Activated T-cell treated with anti-CD3 and anti-CD28 coated beads, Interleukin-2, amount 50 U/mL, for 72 hours (primary cell): Measurements from ENCODE around the gene SLC23A1. TPM values are rescaled to one million over a fixed set of nuclear protein-coding genes. Genes with fewer than 3 reads are reported as not detected.
"Not testable (repeated sequence)": the region's sequence is repeated elsewhere in the genome, so short reads cannot be mapped to it uniquely, and the experiment has no call there.

ENCODE experiments used
- ATAC-seq, 2 donors: fragments of 150-1000 bp; cut with Tn5 transposase; replicated peaks in 1 of 2; 2 replicates each; pipeline ENCODE4 v1.10.0; 2021; ENCODE audit warnings: moderate library complexity in 2 of 2, mild to moderate bottlenecking in 1 of 2
- DNase-seq, 2 donors: peaks; one replicate each; pipeline ENCODE4 v3.0.0; 2021 to 2022; ENCODE audit warnings: mixed read lengths in 1 of 2
- H3K27ac Mint-ChIP-seq: one replicate; pipeline ENCODE4 v1.8.0; 2022; ENCODE audit warnings: mild to moderate bottlenecking, moderate library complexity, mixed read lengths
- H3K27me3 Mint-ChIP-seq: one replicate; pipeline ENCODE4 v1.8.0; 2022; ENCODE audit warnings: low read depth, mixed read lengths
- H3K36me3 Mint-ChIP-seq, 2 donors: one replicate each; pipeline ENCODE4 v1.8.0; 2022; ENCODE audit warnings: mixed read lengths in 2 of 2, mild to moderate bottlenecking in 1 of 2; ENCODE audit not compliant: insufficient read depth in 2 of 2
- H3K4me1 Mint-ChIP-seq: one replicate; pipeline ENCODE4 v1.8.0; 2022; ENCODE audit warnings: low read depth, mixed read lengths
- H3K4me3 Mint-ChIP-seq, 2 donors: one replicate each; pipeline ENCODE4 v1.8.0; 2022; ENCODE audit warnings: mild to moderate bottlenecking in 2 of 2, mixed read lengths in 2 of 2, moderate library complexity in 2 of 2
- H3K9me3 Mint-ChIP-seq, 2 donors: one replicate each; pipeline ENCODE4 v1.8.0; 2022; ENCODE audit warnings: mixed read lengths in 2 of 2
- total RNA-seq, 2 donors: library from RNA; stranded (reverse); gene quantifications; one replicate each; pipeline ENCODE4 v1.2.3, GENCODE V29; 2022

Gene SLC23A1
- total RNA-seq, 2 donors from 2014 or later, result 1.9 to 2.8 TPM

- H3K36me3 Mint-ChIP-seq, result peaks cover 6 to 18% of the 10 kb centered on the region in 2 donors
- H3K27me3 Mint-ChIP-seq, result no peaks in the 10 kb centered on the region
- peaks cover 26% of the 10 kb centered on the region for H3K4me1 Mint-ChIP-seq
- ATAC-seq (peak; percentile 51 to 53), DNase-seq (no peak)
- H3K27ac Mint-ChIP-seq, result peak overlapping the region; percentile 75
- H3K9me3 Mint-ChIP-seq, result no peaks in the 10 kb centered on the region
- H3K4me3 Mint-ChIP-seq, result no peak overlapping the region
Observed at GRCh38 chr5:139363937-139364336, 19.2 kb downstream of the SLC23A1 start.

DNA sequence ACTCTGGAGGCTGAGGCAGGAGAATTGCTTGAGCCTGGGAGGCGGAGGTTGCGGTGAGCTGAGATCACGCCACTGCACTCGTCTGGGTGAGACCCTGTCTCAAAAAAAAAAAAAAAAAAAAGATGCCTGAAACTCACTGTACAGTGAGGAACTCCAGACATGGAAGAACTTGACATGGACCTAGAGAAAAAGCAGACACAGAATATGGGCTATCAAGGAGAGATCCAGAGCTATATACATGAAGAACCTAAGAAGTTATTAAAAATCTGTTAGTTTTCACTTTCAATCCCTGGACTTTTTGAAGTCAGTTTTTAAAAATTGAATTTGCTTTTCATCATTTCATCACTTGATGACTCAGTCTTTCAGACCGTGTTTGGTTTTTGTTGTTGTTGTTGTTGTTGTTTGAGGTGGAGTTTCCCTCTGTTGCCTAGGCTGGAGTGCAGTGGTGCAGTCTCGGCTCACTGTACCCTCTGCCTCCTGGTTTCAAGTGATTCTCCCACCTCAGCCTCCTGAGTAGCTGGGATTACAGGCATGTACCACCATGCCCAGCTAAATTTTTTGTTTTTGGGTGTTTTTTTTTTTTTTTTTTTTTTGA, 21.2 kb downstream of the SLC23A1 start:
- H3K27ac Mint-ChIP-seq, result peak overlapping the region; percentile 68
- H3K27me3 Mint-ChIP-seq, result no peaks in the 10 kb centered on the region
- no peak for DNase-seq
- H3K4me1 Mint-ChIP-seq, result peaks cover 26% of the 10 kb centered on the region
- H3K4me3 Mint-ChIP-seq, result no peak overlapping the region
- peak in 1 of 2 donors; percentile 77 for ATAC-seq
- peaks cover 8 to 15% of the 10 kb centered on the region in 2 donors for H3K36me3 Mint-ChIP-seq
- no peaks in the 10 kb centered on the region for H3K9me3 Mint-ChIP-seq

DNA sequence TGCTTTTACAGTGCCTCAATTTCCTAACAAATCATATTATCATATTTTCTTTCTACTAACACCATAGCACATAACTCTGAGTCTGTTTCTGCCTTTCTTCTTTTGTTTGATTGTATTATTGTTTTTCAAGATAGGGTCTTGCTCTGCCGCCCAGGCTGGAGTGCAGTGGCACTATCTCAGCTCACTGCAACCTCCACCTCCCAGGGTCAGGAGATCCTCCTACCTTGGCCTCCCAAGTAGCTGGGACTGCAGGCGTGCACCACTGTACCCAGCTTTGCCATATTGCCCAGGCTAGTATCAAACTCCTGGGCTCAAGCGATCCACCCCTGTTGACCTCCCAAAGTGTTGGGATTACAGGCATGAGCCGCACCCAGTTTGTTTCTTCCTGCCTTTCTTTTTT, 22.7 kb downstream of the SLC23A1 start:
- Mint-ChIP-seq H3K36me3 (peaks cover 8 to 17% of the 10 kb centered on the region in 2 donors), H3K4me1 (peaks cover 26% of the 10 kb centered on the region), H3K4me3 (no peak overlapping the region), H3K9me3 (no peaks in the 10 kb centered on the region), H3K27ac (peak overlapping the region; percentile 48), H3K27me3 (no peaks in the 10 kb centered on the region)
- no peak for DNase-seq
- ATAC-seq, result no peak

GRCh38 chr5:139358064-139358463, 25.0 kb downstream of the SLC23A1 start:
- ATAC-seq (no peak), DNase-seq (no peak)
- Mint-ChIP-seq H3K27me3 (no peaks in the 10 kb centered on the region), H3K27ac (no peak overlapping the region), H3K4me1 (peaks cover 18% of the 10 kb centered on the region), H3K4me3 (no peak overlapping the region), H3K36me3 (peaks cover 7 to 9% of the 10 kb centered on the region in 2 donors), H3K9me3 (peaks cover 0 to 2% of the 10 kb centered on the region in 2 donors)

DNA sequence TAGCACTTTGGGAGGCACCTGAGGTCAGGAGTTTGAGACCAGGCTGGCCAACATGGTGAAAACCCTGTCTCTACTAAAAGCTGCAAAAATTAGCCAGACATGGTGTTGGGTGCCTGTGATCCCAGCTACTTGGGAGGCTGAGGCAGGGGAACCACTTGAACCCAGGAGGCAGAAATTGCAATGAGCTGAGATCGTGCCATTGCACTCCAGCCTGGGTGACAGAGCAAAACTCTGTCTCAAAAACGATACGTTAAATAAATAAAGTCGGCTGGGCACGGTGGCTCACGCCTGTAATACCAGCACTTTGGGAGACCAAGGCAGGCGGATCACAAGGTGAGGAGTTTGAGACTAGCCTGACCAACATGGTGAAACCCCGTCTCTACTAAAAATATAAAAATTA, 27.2 kb downstream of the SLC23A1 start:
- H3K4me3 Mint-ChIP-seq, H3K27me3 Mint-ChIP-seq, H3K27ac Mint-ChIP-seq, H3K36me3 Mint-ChIP-seq, H3K9me3 Mint-ChIP-seq, DNase-seq, ATAC-seq: not testable (repeated sequence)
- peaks cover 11% of the 10 kb centered on the region for H3K4me1 Mint-ChIP-seq

- ATAC-seq, result no peak
- H3K4me1 Mint-ChIP-seq, result peaks cover 17% of the 10 kb centered on the region
- peaks cover 0 to 2% of the 10 kb centered on the region in 2 donors for H3K9me3 Mint-ChIP-seq
- peaks cover 7 to 9% of the 10 kb centered on the region in 2 donors for H3K36me3 Mint-ChIP-seq
- DNase-seq, result no peak
- H3K27ac Mint-ChIP-seq, result no peak overlapping the region
- H3K27me3 Mint-ChIP-seq, result no peaks in the 10 kb centered on the region
- H3K4me3 Mint-ChIP-seq, result no peak overlapping the region
Observed at GRCh38 chr5:139354186-139354585, 28.9 kb downstream of the SLC23A1 start.

- Mint-ChIP-seq H3K4me1 (peaks cover 60% of the 10 kb centered on the region), H3K36me3 (peaks cover 2 to 17% of the 10 kb centered on the region in 2 donors)
- ATAC-seq, H3K4me3 Mint-ChIP-seq, DNase-seq, H3K9me3 Mint-ChIP-seq, H3K27ac Mint-ChIP-seq, H3K27me3 Mint-ChIP-seq: not testable (repeated sequence)
Observed at GRCh38 chr5:139347863-139348262, 35.2 kb downstream of the SLC23A1 start.

- Mint-ChIP-seq H3K36me3 (peaks cover 3 to 17% of the 10 kb centered on the region in 2 donors), H3K4me1 (peaks cover 72% of the 10 kb centered on the region)
- not testable (repeated sequence) for H3K27me3 Mint-ChIP-seq, H3K4me3 Mint-ChIP-seq, DNase-seq, H3K27ac Mint-ChIP-seq, ATAC-seq, H3K9me3 Mint-ChIP-seq
Observed at GRCh38 chr5:139345442-139345841, 37.7 kb downstream of the SLC23A1 start.

DNA sequence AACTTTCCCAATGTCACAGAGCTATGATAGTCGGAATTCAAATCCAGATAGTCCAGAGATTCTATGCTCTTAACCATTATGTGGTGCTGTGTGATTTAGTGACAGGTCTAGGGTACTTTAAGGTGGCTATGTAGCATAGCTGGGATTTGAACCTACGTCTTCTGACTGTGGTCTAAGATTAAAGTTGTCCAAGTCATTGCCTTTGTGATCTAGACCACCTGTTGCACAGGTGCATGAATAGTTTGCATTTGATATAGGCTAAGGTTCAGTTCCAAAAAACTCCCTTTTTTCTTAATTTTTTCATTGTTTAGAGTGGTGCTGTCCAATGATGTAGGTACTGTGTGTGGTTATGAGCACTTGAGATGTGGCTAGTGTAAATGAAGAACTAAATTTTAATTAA, 38.9 kb downstream of the SLC23A1 start:
- Mint-ChIP-seq H3K4me1 (peaks cover 67% of the 10 kb centered on the region), H3K36me3 (peaks cover 3 to 17% of the 10 kb centered on the region in 2 donors), H3K27ac (peak overlapping the region; percentile 71), H3K4me3 (peak overlapping the region; percentile 51 to 96), H3K27me3 (no peaks in the 10 kb centered on the region), H3K9me3 (no peaks in the 10 kb centered on the region)
- DNase-seq (no peak), ATAC-seq (no peak)

- DNase-seq, result no peak
- Mint-ChIP-seq H3K27ac (peak overlapping the region; percentile 75), H3K9me3 (no peaks in the 10 kb centered on the region), H3K36me3 (peaks cover 3 to 14% of the 10 kb centered on the region in 2 donors), H3K27me3 (no peaks in the 10 kb centered on the region), H3K4me1 (peaks cover 60% of the 10 kb centered on the region), H3K4me3 (peak overlapping the region; percentile 85 to 96)
- no peak for ATAC-seq
Observed at GRCh38 chr5:139343476-139343875, 39.6 kb downstream of the SLC23A1 start.

DNA sequence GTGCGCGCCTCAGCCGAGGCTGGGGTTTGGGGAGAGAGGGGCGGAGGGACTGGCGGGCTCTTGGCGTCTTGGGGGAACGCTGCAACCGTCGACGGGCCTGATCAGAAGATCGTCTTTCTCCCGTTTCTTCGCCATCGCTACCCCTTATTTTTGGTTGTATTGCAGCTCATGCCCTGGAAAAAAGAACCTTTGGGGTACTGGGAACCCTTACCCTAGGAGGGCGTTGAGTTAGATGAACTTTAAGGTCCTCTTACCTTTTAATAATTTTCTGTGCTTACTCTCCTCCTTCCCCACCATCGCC, 40.7 kb downstream of the SLC23A1 start:
- Mint-ChIP-seq H3K4me3 (peak overlapping the region; percentile 85 to 96), H3K27ac (peak overlapping the region; percentile 75), H3K27me3 (no peaks in the 10 kb centered on the region), H3K9me3 (no peaks in the 10 kb centered on the region), H3K4me1 (peaks cover 59% of the 10 kb centered on the region), H3K36me3 (peaks cover 3 to 14% of the 10 kb centered on the region in 2 donors)
- no peak for ATAC-seq
- DNase-seq, result peak in 1 of 2 donors; percentile 87

DNA sequence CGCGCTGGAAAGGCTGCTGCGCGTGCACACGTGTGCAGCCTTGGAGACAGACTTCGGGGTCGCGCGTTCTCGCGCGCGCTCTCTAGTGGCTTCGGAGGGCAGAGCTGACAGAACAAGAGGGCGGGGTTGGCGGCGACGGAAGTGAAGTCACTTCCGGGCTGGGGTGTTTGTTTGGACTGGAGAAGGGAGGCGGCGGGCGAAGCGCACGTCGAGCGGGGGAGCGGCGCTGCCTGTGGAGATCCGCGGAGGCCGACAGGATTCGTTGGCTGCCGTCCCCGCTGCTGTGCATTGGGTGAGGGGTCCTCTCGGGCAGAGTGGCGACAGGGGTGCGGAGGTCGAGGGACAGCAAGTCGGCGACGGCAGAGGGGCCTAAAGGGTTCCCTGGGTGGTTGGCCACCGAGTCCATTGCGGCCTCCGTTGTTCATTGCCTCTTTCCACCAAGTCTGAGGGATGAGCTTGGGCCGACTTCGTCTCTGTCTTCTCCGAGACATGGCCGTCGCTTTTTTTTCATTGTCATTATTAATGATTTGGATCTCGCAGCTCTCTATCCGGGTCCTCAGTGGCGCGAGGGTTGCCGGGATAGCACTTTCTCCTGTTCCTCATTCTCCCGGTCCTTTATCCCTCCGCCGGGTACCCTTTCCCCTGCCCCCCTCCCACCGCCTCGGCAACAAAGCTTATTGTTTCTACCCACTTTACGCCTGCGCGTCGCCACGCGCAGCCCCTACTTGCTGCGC, 41.2 kb downstream of the SLC23A1 start, which contains the start of gene PAIP2:
Gene PAIP2, plus strand, starts transcription at position 166 of the 734 bp plus-strand sequence. CDS start 21,931 bp downstream, outside the sequence.
- no peaks in the 10 kb centered on the region for H3K27me3 Mint-ChIP-seq
- DNase-seq (peak; percentile 97), ATAC-seq (peak; percentile 89 to 90)
- peaks cover 3 to 13% of the 10 kb centered on the region in 2 donors for H3K36me3 Mint-ChIP-seq
- H3K27ac Mint-ChIP-seq, result peak within 1 kb of the TSS; percentile 75
- no peaks in the 10 kb centered on the region for H3K9me3 Mint-ChIP-seq
- H3K4me1 Mint-ChIP-seq, result peaks cover 56% of the 10 kb centered on the region
- H3K4me3 Mint-ChIP-seq, result peak within 1 kb of the TSS; percentile 85 to 96

- Mint-ChIP-seq H3K27me3 (no peaks in the 10 kb centered on the region), H3K4me3 (peak overlapping the region; percentile 85 to 96), H3K27ac (peak overlapping the region; percentile 75), H3K4me1 (peaks cover 56% of the 10 kb centered on the region), H3K9me3 (no peaks in the 10 kb centered on the region), H3K36me3 (peaks cover 3 to 11% of the 10 kb centered on the region in 2 donors)
- ATAC-seq (no peak), DNase-seq (no peak)
Observed at GRCh38 chr5:139341187-139341688, 41.9 kb downstream of the SLC23A1 start.
